Thoracic aorta (tissue), 2 donors: ENCODE data around the gene DCLK3. TPM values are rescaled to one million over a fixed set of nuclear protein-coding genes. Genes with fewer than 3 reads are reported as not detected.

Experiments used
- ATAC-seq: fragments of 150-250 bp; one replicate; pipeline ENCODE4 v1.8.0; 2017; ENCODE audit warnings: low read depth; ENCODE audit not compliant: insufficient number of reproducible peaks, low FRiP score
- DNase-seq: peaks from one replicate; pipeline ENCODE4 v3.0.0-alpha.2; 2020; ENCODE audit warnings: low spot score
- H3K27ac ChIP-seq, 2 donors: fragments of 200-600 bp; sonication (generic); 1 replicate in 1 of 2; 2 replicates in 1 of 2; pipeline ENCODE4 v1.5.1; 2016; ENCODE audit warnings: mild to moderate bottlenecking in 2 of 2, moderate library complexity in 2 of 2
- H3K27me3 ChIP-seq: fragments of 200-600 bp; sonication (generic); replicated peaks from 2 replicates; pipeline ENCODE4 v1.6.0; 2016; ENCODE audit warnings: mild to moderate bottlenecking; ENCODE audit not compliant: insufficient read depth
- H3K36me3 ChIP-seq: fragments of 200-600 bp; sonication (generic); one replicate; pipeline ENCODE4 v1.5.1; 2016
- H3K4me1 ChIP-seq, 2 donors: fragments of 200-600 bp; sonication (generic); 1 replicate in 1 of 2; 2 replicates in 1 of 2; pipeline versions ENCODE4 v1.5.1 to v1.6.0; 2016; ENCODE audit warnings: low read depth in 2 of 2, mild to moderate bottlenecking in 1 of 2; ENCODE audit not compliant: control insufficient read depth in 1 of 2
- H3K4me3 ChIP-seq: fragments of 200-600 bp; sonication (generic); 2 replicates; pipeline ENCODE4 v1.5.1; 2016; ENCODE audit warnings: mild to moderate bottlenecking
- H3K9me3 ChIP-seq: fragments of 200-600 bp; sonication (generic); 2 replicates; pipeline ENCODE4 v1.5.1; 2016
- CTCF ChIP-seq: fragments of 200-600 bp; sonication (generic); IDR thresholded peaks from one replicate; pipeline ENCODE4 v1.5.1; 2019; ENCODE audit warnings: antibody characterized with exemption
- total RNA-seq, 2 donors: library from RNA; depleted of rRNA; stranded (reverse); fragments of >200 nt; gene quantifications; one replicate each; pipeline versions ENCODE4 v1.1.0 to v1.2.3, GENCODE V29; 2016

The DCLK3 gene
- total RNA-seq, 2 donors from 2014 or later, result 0.14 TPM; not detected in 1

GRCh38 chr3:36777424-36778218 lies 13.3 kb upstream of the DCLK3 start:
- no peaks in the 10 kb centered on the region for H3K27me3 ChIP-seq
- H3K4me3 ChIP-seq, result no peak overlapping the region
- ATAC-seq (no peak), DNase-seq (no peak)
- H3K9me3 ChIP-seq, result no peaks in the 10 kb centered on the region
- no peak for TF ChIP-seq CTCF
- no peak overlapping the region for H3K27ac ChIP-seq
- no peaks in the 10 kb centered on the region for H3K4me1 ChIP-seq
- H3K36me3 ChIP-seq, result no peaks in the 10 kb centered on the region

- H3K9me3 ChIP-seq, result no peaks in the 10 kb centered on the region
- no peaks in the 10 kb centered on the region for H3K36me3 ChIP-seq
- TF ChIP-seq CTCF, result no peak
- no peak overlapping the region for H3K27ac ChIP-seq
- no peaks in the 10 kb centered on the region for H3K4me1 ChIP-seq
- H3K27me3 ChIP-seq, result no peaks in the 10 kb centered on the region
- ATAC-seq (no peak), DNase-seq (no peak)
- H3K4me3 ChIP-seq, result no peak overlapping the region
Observed at GRCh38 chr3:36776436-36776835, 12.1 kb upstream of the DCLK3 start.

GRCh38 chr3:36774052-36774451 lies 9.7 kb upstream of the DCLK3 start:
- Histone ChIP-seq H3K36me3 (no peaks in the 10 kb centered on the region), H3K4me1 (no peaks in the 10 kb centered on the region), H3K27me3 (no peaks in the 10 kb centered on the region), H3K9me3 (no peaks in the 10 kb centered on the region), H3K4me3 (no peak overlapping the region), H3K27ac (no peak overlapping the region)
- no peak for TF ChIP-seq CTCF
- ATAC-seq (no peak), DNase-seq (no peak)

GRCh38 chr3:36771931-36772330 lies 7.6 kb upstream of the DCLK3 start:
- DNase-seq, result no peak
- H3K4me1 ChIP-seq, result no peaks in the 10 kb centered on the region
- no peak for TF ChIP-seq CTCF
- no peak overlapping the region for H3K4me3 ChIP-seq
- no peaks in the 10 kb centered on the region for H3K27me3 ChIP-seq
- no peaks in the 10 kb centered on the region for H3K36me3 ChIP-seq
- no peak overlapping the region for H3K27ac ChIP-seq
- H3K9me3 ChIP-seq, result no peaks in the 10 kb centered on the region
- no peak for ATAC-seq

GRCh38 chr3:36769926-36770325 lies 5.6 kb upstream of the DCLK3 start:
- Histone ChIP-seq H3K4me1 (no peaks in the 10 kb centered on the region), H3K27me3 (no peaks in the 10 kb centered on the region), H3K9me3 (no peaks in the 10 kb centered on the region), H3K36me3 (no peaks in the 10 kb centered on the region), H3K4me3 (no peak overlapping the region), H3K27ac (no peak overlapping the region)
- no peak for ATAC-seq
- no peak for DNase-seq
- no peak for TF ChIP-seq CTCF
